GM19351 (cell line): ENCODE data around the gene ZBTB25.
A peak's percentile ranks its signal among the peaks of the same experiment; 100 is the strongest.

Source experiments
- ATAC-seq: cut with Tn5 transposase; IDR thresholded peaks from one replicate; pipeline ENCODE4 v1.9.1; 2021; ENCODE audit warnings: mild to moderate bottlenecking, moderate library complexity; ENCODE audit not compliant: unreplicated experiment

ZBTB25 gene

DNA sequence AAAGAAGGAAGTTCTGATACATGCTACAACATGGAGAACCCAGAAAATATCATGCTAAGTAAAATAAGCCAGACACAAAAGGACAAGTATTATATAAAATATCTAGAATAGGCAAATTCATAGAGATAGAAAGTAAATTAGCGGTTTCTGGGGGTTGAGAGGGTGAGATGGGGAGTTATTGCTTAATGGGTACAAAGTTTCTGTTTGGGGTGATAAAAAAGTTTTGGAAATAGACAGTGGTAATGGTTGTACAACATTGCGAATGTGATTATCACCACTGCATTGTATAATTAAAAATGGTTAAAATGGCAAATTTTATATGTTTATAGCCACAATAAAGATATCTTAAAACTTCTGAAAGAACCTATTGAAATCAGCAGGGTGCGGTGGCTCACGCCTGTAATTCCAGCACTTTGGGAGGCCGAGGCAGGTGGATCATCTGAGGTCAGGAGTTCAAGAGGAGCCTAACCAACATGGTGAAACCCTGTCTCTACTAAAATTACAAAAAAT is 15.0 kb downstream of the ZBTB25 start:
- no peak for ATAC-seq

DNA sequence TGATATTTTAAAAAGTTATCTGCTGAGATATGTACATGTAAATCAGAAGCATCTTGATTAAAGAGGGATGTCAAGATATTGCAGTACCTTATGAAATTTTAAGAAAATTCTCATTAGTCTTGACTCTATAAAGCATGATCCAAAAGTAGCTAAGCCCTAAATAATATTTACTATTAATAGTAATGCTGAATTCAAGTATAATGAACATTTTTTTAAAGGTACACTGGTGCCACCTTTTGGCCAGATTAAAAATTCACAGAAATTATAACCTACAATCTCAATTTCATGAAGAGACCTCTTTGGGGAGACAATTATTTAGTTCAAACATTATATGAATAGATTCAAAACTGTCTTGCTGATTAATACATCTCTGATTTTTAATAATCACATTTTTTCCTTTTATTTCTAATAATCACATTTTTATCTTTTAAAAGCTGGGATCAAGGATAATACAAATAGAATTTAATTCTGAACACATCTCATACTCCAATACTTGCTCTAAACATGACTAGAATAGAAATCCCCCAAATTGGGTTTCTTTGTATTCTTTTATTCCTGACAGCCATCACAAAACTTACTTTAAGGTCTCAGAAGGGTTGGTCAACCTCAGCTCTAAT is 24.9 kb downstream of the ZBTB25 start:
- no peak for ATAC-seq

GRCh38 chr14:64476438-64476837 is 27.2 kb downstream of the ZBTB25 start:
- no peak for ATAC-seq

DNA sequence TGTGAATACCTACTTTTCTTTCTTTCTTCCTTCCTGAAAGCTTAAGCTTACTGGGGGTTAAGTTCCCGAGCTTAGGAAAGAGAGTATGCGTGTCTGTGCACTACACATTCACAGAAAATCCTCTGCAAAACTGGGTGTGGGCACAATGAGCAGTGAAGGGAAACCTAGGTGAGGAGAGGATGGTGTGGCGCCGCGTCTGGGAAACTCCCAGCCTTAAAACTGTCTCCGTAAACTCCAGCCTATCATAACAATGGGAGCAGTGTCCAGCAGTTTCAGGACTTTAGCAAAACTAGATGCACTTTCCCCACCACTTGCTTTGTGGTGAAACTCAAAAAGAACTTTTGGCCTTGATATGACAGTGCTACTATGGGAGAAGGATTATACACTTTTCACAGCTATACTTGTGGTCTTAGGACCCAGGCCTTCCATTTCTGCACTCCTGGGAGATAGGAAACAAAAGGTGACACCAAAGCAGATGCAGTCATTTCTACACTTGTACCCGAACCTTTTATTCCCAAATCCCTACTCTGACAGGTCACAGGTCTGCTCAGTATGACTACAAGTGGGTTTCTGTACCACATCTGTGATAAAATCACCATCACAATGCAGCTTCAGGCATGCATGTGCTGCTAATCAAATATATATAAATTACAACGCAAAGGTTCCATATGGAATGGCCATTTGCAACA is 27.9 kb downstream of the ZBTB25 start:
- ATAC-seq, result no peak

- ATAC-seq, result no peak
These were observed 28.9 kb downstream of the ZBTB25 start for GRCh38 chr14:64474698-64475097.

DNA sequence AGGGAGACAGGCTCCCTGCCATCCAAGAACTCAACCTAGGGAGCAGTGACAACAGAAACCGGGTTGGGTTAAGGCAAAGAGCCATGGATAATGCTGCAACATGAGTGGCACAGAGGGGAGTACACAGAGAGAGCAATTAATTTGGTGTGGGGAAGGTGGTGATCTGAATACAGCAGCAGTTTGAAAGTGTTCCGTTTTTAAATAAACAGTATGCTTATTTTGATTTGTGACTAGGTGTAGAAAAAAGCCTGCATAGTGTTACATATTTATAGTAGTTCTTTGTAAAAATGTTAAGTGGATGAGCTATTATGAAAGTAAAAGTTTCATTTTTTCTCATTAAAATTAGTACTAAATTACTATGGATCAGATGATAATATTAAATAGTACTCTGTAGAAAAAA is 29.6 kb downstream of the ZBTB25 start:
- no peak for ATAC-seq

- ATAC-seq, result no peak
These were observed 35.2 kb downstream of the ZBTB25 start for GRCh38 chr14:64468451-64468850.

- ATAC-seq, result no peak
These were observed 36.1 kb downstream of the ZBTB25 start for GRCh38 chr14:64467566-64467965.

DNA sequence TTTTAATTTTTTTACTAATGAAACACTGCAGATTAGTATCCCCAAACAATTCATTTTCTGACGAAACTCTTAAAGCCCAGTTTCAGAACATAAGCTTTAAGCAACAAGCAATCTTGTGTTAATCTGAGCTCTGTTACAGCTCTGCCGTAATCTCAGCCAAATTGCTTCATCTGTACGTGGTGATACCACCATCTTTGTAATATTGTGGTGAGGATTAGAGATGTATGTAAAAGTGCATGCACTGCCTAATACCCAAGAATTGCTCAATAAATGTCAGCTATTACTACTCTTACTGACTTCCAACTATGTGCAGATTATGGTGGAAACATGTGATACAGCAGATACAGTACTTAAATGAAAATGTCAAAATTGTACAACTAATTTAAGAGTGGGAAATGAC is 36.5 kb downstream of the ZBTB25 start:
- ATAC-seq, result no peak

DNA sequence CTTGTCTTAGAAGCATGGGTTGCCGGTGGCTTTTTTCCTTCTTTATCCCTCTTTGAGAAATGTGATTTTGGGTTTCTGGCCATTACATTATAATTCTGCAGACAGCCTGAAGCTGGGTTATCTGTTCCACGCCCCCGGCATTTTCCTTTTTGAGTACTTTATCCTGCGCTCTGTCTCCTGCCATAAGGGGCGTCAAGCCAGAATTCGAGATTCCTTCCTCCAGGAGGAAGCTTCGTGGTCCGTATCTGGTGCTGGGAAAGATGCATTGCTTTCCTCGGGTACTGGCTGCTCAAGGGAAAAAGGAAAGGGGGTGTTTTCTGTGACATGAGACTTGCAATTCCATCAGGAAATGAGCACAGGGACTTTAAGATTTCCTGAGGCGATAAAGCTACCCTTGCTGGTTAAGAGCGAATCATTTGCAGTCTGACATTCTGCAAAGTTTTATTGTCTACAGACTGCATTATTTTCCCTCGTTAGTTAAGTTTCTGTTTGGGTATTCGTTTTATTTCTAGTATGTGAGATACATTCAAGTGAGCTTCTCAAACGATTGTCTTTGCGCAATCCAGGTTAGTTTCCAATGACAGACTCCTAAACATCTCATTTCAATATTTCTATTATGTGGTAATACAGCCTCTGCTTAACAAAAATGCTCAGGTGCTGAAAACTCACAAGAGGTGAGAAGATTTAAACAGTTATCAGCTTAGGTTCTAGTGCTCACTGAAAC is 37.6 kb downstream of the ZBTB25 start:
- ATAC-seq, result no peak

DNA sequence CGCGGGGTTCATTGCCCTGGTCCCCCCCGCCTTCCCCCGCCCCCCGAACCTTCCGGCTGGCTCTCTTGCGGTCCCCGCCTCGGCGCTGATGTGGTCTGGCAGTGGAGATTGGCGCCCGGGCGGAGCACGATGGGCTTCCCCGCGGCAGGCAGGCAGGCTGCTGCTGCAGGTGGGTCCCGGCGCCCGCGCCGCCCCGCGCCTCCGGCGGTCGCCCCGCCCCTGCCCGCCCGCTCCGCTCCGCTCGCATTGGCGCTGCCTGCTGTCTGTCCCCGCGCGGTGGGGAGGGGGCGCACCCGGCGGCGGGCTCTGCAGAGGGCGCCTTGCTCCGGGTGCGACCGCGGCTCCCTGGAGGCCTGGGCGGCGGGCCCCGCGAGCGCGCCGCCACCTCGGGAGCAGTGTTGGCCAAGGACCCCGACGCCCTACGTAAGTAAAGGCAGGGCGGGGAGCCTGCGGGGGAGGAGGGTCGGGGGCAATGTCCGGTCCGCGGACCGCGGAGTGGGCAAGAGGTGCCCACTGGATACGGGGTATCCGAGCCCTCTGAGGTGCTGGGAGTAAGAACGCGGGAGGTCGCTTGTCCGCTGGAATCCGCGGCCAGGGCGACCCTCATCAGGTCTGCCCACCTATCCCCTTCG is 38.3 kb downstream of the ZBTB25 start, which contains the start of gene AKAP5:
TSS of gene AKAP5 (plus strand) at position 309 of the 632 bp plus-strand sequence. CDS start 2,896 bp downstream, outside the sequence.
- ATAC-seq, result peak; percentile 53

DNA sequence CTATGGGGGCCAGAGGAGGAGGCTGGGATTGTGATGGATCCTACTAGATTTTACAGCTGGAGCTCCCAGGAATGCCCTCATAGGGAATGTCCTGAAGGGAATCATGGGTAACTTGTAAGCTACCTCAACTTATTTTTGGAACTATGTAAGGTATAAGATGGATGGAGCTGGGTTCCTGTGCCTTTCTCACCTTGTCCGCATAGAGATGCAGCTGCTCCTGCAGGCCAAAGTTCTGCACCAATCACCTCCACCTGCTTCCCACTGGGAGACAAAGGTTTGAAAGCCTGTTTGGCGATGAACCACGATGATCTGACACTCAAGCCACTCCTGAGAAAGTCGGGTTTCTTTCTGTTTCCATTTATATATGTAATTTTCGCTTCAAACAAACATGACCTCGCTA is 39.0 kb downstream of the ZBTB25 start:
- ATAC-seq, result peak; percentile 4

DNA sequence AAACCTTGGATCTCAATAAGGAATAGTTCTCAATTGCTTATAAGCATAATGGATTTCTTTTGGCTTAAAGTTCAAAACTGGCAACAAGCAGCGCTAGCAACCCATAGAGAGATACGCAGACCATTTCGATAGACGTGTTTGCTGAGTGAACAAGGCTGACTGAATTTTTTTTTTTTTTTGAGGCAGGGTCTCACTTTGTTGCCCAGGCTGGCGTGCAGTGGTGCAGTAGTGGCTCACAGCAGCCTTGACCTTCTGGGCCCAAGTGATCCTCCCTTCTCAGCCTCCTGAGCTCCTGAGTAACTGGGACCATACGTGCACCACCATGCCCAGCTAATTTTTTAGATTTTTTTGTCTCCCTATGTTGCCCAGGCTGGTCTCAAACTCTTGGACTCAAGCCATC is 39.8 kb downstream of the ZBTB25 start:
- ATAC-seq, result no peak

DNA sequence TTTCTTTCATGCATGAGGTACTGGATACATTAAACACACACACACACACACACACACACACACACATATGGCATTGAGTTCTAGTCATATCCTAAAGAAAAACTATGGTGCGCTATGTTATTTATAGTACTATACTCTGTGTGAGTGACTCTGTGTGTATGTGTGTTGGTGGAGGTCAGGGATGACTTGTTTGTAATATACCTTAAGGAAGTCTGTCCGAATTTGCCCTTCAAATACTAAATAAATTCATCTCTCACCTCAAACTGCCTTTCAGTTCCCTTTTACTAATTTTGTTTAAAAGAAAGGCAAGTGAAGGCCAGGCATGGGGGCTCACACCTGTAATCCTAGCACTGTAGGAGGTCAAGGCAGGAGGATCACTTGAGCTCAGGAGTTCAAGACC is 40.4 kb downstream of the ZBTB25 start:
- peak; percentile 58 for ATAC-seq

- no peak for ATAC-seq
These were observed 42.4 kb downstream of the ZBTB25 start for GRCh38 chr14:64461221-64461620.

DNA sequence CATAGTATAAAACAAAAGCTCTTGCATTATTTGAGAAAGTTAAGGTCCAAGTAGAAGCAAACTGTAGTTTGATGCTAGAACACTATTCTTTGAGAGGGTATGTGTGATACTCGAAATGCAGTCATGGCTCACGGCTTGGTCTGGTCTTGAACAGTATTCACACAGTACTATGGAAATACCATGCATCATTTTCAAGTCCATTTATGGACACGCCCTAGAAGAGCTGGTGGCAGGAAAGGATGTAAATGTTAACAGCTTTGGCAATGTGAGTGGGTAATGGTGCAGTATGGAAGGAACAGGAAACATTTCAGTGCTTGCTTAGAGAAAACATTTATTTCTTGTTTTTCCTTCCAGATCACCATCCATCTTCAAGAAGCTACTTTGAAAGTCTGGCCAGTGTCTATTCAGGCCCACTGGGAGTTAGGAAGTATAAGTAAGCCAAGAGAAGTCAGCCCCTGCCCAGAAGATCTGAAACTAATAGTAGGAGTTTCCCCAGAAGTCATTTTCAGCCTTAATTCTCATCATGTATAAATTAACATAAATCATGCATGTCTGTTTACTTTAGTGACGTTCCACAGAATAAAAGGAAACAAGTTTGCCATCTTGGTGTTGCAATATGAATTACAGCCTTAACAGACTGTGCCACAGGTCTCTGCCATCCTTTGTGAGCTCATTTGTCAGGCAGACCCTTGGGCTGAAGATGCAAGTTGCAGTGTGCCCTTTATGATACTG is 44.1 kb downstream of the ZBTB25 start:
- ATAC-seq, result no peak

GRCh38 chr14:64454671-64455070 is 49.0 kb downstream of the ZBTB25 start:
- no peak for ATAC-seq

GRCh38 chr14:64450255-64450654 is 53.4 kb downstream of the ZBTB25 start:
- ATAC-seq, result peak; percentile 39

- no peak for ATAC-seq
These were observed 55.6 kb downstream of the ZBTB25 start for GRCh38 chr14:64447876-64448670.
